ENCODE measurements around the gene KIAA0513.

The KIAA0513 gene

DNA sequence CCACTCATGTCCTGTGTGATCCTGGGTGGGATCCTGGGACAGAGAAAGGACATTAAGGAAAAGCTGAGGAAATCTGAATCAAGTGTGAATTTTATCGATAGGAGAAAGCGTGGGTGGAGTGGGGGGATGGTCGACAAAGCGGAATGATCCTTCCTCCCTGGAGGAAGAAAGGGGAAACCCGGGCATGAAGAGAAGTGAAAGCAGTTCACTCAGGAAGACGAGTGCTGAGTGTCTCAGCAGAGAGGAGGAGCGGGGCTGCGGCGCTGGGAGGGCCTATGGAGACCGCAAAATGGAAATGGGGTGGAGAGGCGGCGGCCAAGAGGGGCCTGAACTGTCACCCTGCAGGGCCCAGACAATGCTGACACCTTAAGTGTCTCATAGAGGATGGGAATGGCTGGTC lies 25.0 kb upstream of the KIAA0513 start:
- H3K4me1 Mint-ChIP-seq = peaks cover 61% of the 10 kb centered on the region
- TF ChIP-seq, protein P1, sequence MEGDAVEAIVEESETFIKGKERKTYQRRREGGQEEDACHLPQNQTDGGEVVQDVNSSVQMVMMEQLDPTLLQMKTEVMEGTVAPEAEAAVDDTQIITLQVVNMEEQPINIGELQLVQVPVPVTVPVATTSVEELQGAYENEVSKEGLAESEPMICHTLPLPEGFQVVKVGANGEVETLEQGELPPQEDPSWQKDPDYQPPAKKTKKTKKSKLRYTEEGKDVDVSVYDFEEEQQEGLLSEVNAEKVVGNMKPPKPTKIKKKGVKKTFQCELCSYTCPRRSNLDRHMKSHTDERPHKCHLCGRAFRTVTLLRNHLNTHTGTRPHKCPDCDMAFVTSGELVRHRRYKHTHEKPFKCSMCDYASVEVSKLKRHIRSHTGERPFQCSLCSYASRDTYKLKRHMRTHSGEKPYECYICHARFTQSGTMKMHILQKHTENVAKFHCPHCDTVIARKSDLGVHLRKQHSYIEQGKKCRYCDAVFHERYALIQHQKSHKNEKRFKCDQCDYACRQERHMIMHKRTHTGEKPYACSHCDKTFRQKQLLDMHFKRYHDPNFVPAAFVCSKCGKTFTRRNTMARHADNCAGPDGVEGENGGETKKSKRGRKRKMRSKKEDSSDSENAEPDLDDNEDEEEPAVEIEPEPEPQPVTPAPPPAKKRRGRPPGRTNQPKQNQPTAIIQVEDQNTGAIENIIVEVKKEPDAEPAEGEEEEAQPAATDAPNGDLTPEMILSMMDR (IDR thresholded peaks at IDR 0.05) = no peak
- peaks cover 3% of the 10 kb centered on the region for H3K27me3 Mint-ChIP-seq (ENCODE audit: low read depth, poor library complexity)
- peaks cover 21% of the 10 kb centered on the region for H3K36me3 Mint-ChIP-seq (ENCODE audit: low read depth)
- H3K27ac Mint-ChIP-seq = peak overlapping the region; percentile 87
- H3K4me3 Mint-ChIP-seq = peak overlapping the region; percentile 54
- no peaks in the 10 kb centered on the region for H3K9me3 Mint-ChIP-seq
- no peak for DNase-seq

DNA sequence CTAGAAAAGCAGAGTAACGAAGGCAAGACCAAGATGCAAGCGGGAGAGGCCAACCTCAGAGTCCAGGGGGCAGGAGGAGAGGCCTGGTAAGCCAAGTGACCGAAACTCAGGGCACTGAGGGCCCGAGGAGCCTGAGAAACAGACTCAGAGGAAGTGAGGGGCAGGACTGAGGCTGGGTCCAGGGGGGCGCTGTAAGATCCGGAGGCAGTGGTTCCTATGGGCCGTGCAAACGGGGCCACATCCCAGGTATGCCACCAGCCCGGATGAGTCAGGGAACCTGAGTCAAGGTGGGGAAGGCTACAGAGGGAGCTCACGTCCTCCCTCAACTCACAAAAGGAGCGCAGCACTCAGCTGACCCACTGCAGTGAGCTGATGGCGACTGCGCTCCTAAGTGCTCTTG lies 24.5 kb upstream of the KIAA0513 start:
- TF ChIP-seq, protein P1 (IDR thresholded peaks at IDR 0.05) = no peak
- DNase-seq = no peak
- H3K4me3 Mint-ChIP-seq = peak overlapping the region; percentile 54
- H3K27me3 Mint-ChIP-seq (ENCODE audit: low read depth, poor library complexity) = peaks cover 3% of the 10 kb centered on the region
- peak overlapping the region; percentile 87 for H3K27ac Mint-ChIP-seq
- H3K36me3 Mint-ChIP-seq (ENCODE audit: low read depth) = peaks cover 17% of the 10 kb centered on the region
- H3K4me1 Mint-ChIP-seq = peaks cover 66% of the 10 kb centered on the region
- H3K9me3 Mint-ChIP-seq = no peaks in the 10 kb centered on the region

DNA sequence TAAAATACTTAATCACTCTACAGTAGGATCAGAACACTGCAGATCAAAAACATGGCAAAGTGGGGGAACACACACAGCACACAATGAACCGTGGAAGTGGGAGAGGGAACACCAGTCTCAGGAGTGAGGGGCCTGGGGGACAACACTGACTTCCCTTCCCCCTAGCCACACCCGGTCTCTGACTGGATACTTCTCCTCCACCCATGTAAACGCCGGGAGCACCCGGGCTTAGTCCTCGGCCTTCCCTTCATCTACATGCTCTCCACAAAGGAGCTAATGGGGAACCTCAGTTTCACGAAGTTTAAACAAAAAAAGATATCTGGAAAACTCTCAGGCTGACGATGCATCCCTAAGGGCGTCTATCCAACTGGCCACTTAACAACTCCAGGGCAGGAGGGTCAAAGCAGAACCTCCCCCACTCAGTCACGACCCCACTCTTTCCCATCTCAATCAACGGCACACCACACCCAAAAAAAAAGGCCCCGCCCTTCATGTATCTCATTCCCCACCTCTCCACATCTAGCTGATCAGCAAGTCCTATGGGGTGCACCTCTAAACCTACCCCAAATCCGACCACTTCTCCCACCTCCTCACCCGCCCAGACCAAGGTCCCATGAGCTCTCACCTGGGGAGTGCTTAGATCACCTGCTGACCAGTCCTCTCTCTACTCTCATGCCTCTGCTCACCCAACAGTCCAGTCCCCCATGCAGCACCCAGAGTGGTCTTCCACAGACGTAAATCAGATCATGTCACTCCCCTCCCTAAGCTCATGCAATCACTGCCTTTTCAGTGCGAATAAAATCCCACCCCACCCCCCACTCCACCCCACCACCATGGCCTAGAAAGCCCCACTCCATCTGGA lies 23.6 kb upstream of the KIAA0513 start:
- TF ChIP-seq, protein P1 (IDR thresholded peaks at IDR 0.05) = no peak
- Mint-ChIP-seq H3K4me1 (peaks cover 74% of the 10 kb centered on the region), H3K4me3 (no peak overlapping the region), H3K9me3 (no peaks in the 10 kb centered on the region), H3K27me3 (ENCODE audit: low read depth, poor library complexity) (peaks cover 3% of the 10 kb centered on the region), H3K27ac (no peak overlapping the region), H3K36me3 (ENCODE audit: low read depth) (peaks cover 12% of the 10 kb centered on the region)
- no peak for DNase-seq

DNA sequence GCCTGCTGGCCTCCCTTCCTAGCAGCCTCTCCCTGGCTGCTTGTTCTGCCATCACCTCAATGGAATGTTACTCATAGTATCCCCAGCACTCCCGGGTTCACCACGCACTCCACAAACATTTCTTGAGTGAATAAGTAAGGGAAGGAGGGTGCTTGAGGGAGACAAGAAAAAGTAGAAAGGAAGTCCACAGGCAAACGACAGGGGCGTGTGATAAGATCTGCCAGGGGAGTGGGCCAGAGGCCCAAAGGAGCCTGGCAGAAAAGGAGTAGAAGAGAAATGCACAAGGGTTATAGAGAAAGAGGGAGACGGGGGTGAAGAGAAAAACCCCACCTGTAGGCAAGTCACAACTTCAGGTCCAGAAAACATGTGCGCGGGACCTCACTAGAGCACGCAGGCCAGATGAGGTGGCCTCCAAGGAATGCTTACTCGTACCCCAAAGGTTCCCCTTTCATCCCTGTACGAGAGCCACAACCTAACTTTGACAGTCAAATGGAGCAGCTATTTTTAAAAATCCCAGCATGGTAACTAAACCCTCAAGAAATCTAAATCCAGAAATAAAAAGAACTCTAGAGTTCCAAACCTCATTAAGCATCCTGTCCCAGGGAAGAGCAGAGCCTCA lies 22.9 kb upstream of the KIAA0513 start:
- H3K27me3 Mint-ChIP-seq (ENCODE audit: low read depth, poor library complexity) = peaks cover 3% of the 10 kb centered on the region
- peak overlapping the region; percentile 15 for H3K4me3 Mint-ChIP-seq
- H3K27ac Mint-ChIP-seq = peak overlapping the region; percentile 27
- TF ChIP-seq, protein P1 (IDR thresholded peaks at IDR 0.05) = no peak
- peaks cover 5% of the 10 kb centered on the region for H3K36me3 Mint-ChIP-seq (ENCODE audit: low read depth)
- no peaks in the 10 kb centered on the region for H3K9me3 Mint-ChIP-seq
- H3K4me1 Mint-ChIP-seq = peaks cover 80% of the 10 kb centered on the region
- DNase-seq = no peak

DNA sequence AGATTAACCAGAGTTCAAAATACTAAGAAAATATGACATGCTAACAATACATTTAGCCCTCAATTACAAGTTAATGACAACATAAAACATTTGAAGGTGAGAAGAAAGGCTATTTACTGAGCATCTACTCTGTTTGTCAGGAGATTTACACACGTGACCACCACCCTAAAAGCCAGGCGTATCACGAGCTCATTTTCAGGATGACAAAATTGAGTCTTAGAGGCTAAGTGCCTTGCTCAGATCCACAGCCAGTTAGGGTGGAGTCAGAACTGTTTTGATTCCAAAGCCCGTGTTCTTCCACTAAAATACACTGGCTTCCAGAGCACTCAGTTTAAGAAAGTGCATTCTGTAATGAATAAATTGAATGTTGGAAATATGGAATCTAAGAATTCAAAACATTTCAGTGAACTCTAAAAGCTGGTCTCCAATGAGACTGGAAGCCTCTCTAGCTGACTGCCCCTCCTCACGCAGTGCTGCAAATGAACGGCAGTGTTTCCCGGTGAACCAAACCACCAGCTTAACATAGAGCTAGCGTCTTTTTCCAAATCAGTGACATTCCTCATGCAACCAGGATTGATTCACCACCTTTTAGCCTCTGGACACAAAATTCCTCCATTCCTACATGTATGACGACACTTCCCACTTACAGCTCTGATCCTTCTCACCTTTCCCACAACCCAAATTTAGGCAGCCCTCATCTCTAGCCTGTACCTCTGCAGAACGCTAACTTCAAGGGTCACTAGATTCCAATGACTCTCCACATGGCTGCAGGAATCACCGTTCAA lies 22.1 kb upstream of the KIAA0513 start:
- TF ChIP-seq, protein P1 (IDR thresholded peaks at IDR 0.05) = no peak
- no peak overlapping the region for H3K4me3 Mint-ChIP-seq
- H3K36me3 Mint-ChIP-seq (ENCODE audit: low read depth) = peaks cover 5% of the 10 kb centered on the region
- H3K9me3 Mint-ChIP-seq = no peaks in the 10 kb centered on the region
- peak overlapping the region; percentile 1 for H3K27ac Mint-ChIP-seq
- DNase-seq = no peak
- peaks cover 87% of the 10 kb centered on the region for H3K4me1 Mint-ChIP-seq
- H3K27me3 Mint-ChIP-seq (ENCODE audit: low read depth, poor library complexity) = peaks cover 3% of the 10 kb centered on the region

Data from nephron progenitor cell (in vitro differentiated cells).